A549 (cell line): ENCODE data around the gene EML2. TPM values are rescaled to one million over a fixed set of nuclear protein-coding genes. Genes with fewer than 3 reads are reported as not detected.

Experiments used
- ATAC-seq, 2 experiments: fragments of 200-7000 bp in 1 of 2; fragments of >200 bp in 1 of 2; cut with Nextera tagmentation in 1 of 2; cut with Tn5 transposase in 1 of 2; 3 replicates each; pipeline versions ENCODE4 v1.8.0 to v1.9.1; 2018 to 2020; ENCODE audit warnings: mild to moderate bottlenecking in 1 of 2, moderate library complexity in 1 of 2
- CTCF ChIA-PET: fragments of 300-600 bp; sonication (Branson Sonifier 250); formaldehyde crosslinking; extraction: SDS; loops from one replicate; lab custom pipeline; 2021; ENCODE audit warnings: antibody characterized with exemption, inconsistent platforms; lab: Yijun Ruan, JAX
- POLR2A ChIA-PET: fragments of 350-600 bp; formaldehyde crosslinking; extraction: SDS; loops from one replicate; lab custom pipeline; 2021; ENCODE audit warnings: antibody characterized with exemption, inconsistent platforms; lab: Yijun Ruan, JAX
- DNase-seq, 2 experiments: peaks; one replicate each; pipeline versions ENCODE4 v3.0.0 to v3.0.0-alpha.2; 2011 to 2016; ENCODE audit warnings: low read depth in 1 of 2, low spot score in 1 of 2
- FAIRE-seq: peaks from 2 replicates; lab custom pipeline; 2011; peaks lifted over from hg19 to GRCh38; lab: Jason Lieb, UNC
- H3K27ac ChIP-seq, 2 experiments: fragments of >200 bp; sonication (Bioruptor Twin); formaldehyde crosslinking; 3 replicates each; pipeline ENCODE4 v1.5.1; 2016 to 2017
- H3K4me1 ChIP-seq: fragments of >200 bp; sonication (Bioruptor Twin); formaldehyde crosslinking; 3 replicates; pipeline ENCODE4 v1.6.1; 2016
- H3K4me2 ChIP-seq: fragments of >200 bp; sonication (Bioruptor Twin); formaldehyde crosslinking; 3 replicates; pipeline ENCODE4 v1.6.1; 2016
- H3K4me3 ChIP-seq: fragments of >200 bp; sonication (Bioruptor Twin); formaldehyde crosslinking; 3 replicates; pipeline ENCODE4 v1.5.1; 2016
- H3K9me3 ChIP-seq: fragments of >200 bp; sonication (Bioruptor Twin); formaldehyde crosslinking; 3 replicates; pipeline ENCODE4 v1.6.1; 2016
- E2F6 ChIP-seq: IDR thresholded peaks from 2 replicates; pipeline ENCODE4 v1.6.1; 2012; ENCODE audit warnings: low read depth, borderline replicate concordance
- EHF ChIP-seq: fragments of 250-450 bp; sonication (Bioruptor Pico); IDR thresholded peaks from 2 replicates; pipeline ENCODE4 v1.5.0; 2020; ENCODE audit warnings: mild to moderate bottlenecking
- FOSB ChIP-seq: fragments of 250-450 bp; sonication (Bioruptor Pico); IDR thresholded peaks from 2 replicates; pipeline ENCODE4 v1.5.0; 2020; ENCODE audit warnings: mild to moderate bottlenecking, moderate library complexity
- HDAC2 ChIP-seq: fragments of 200-600 bp; sonication (generic); IDR thresholded peaks from 2 replicates; pipeline ENCODE4 v1.6.1; 2016
- HES2 ChIP-seq: fragments of >200 bp; sonication (Bioruptor Twin); formaldehyde crosslinking; IDR thresholded peaks from 2 replicates; pipeline ENCODE4 v1.6.1; 2016
- HMGXB4 ChIP-seq: fragments of 250-450 bp; sonication (Bioruptor Pico); IDR thresholded peaks from 2 replicates; pipeline ENCODE4 v1.5.0; 2021; ENCODE audit warnings: mild to moderate bottlenecking, moderate library complexity, borderline replicate concordance
- HOXB13 ChIP-seq: fragments of 250-450 bp; sonication (Bioruptor Pico); IDR thresholded peaks from 2 replicates; pipeline ENCODE4 v1.5.0; 2020; ENCODE audit warnings: low read depth, mild to moderate bottlenecking, moderate library complexity
- HOXB5 ChIP-seq: fragments of 250-450 bp; sonication (Bioruptor Pico); IDR thresholded peaks from 2 replicates; pipeline ENCODE4 v1.5.0; 2020; ENCODE audit warnings: mild to moderate bottlenecking, moderate library complexity
- JUN ChIP-seq, 2 experiments: fragments of >200 bp; sonication (Bioruptor Twin); formaldehyde crosslinking; IDR thresholded peaks; 2 replicates in 1 of 2; 3 replicates in 1 of 2; pipeline ENCODE4 v1.6.1; 2016 to 2017
- MAFK ChIP-seq: fragments of 450-650 bp; IDR thresholded peaks from 2 replicates; pipeline ENCODE4 v1.6.1; 2014; ENCODE audit not compliant: partially characterized antibody
- MAX ChIP-seq: IDR thresholded peaks from 2 replicates; pipeline ENCODE4 v1.6.1; 2012
- PHF8 ChIP-seq: fragments of 200-600 bp; sonication (generic); IDR thresholded peaks from 2 replicates; pipeline ENCODE4 v1.6.1; 2016; ENCODE audit warnings: low read depth, mild to moderate bottlenecking, antibody characterized with exemption, moderate library complexity, borderline replicate concordance
- RFX5 ChIP-seq: fragments of 450-650 bp; IDR thresholded peaks from 2 replicates; pipeline ENCODE4 v1.7.1; 2014; ENCODE audit warnings: antibody characterized with exemption, mild to moderate bottlenecking, moderate library complexity
- TFCP2L1 ChIP-seq: fragments of 250-450 bp; sonication (Bioruptor Pico); IDR thresholded peaks from 2 replicates; pipeline ENCODE4 v1.5.0; 2021; ENCODE audit warnings: mild to moderate bottlenecking
- TP53 ChIP-seq: fragments of 250-450 bp; sonication (Bioruptor Pico); IDR thresholded peaks from 2 replicates; pipeline ENCODE4 v1.5.0; 2021; ENCODE audit warnings: mild to moderate bottlenecking, moderate library complexity
- USF2 ChIP-seq: fragments of 450-650 bp; IDR thresholded peaks from 2 replicates; pipeline ENCODE4 v1.6.1; 2014; ENCODE audit warnings: antibody characterized with exemption
- ZFP36 ChIP-seq: fragments of 450-650 bp; IDR thresholded peaks from 2 replicates; pipeline ENCODE4 v1.6.1; 2014; ENCODE audit warnings: borderline replicate concordance; ENCODE audit not compliant: partially characterized antibody
- ZNF302 ChIP-seq: fragments of 250-450 bp; sonication (Bioruptor Pico); IDR thresholded peaks from 2 replicates; pipeline ENCODE4 v1.9.0; 2021; ENCODE audit warnings: inconsistent platforms, mild to moderate bottlenecking, moderate library complexity
- WGBS: methylation state at CpG from one replicate; pipeline ENCODE4 v1.1.6; 2017; ENCODE audit errors: missing lambda C conversion rate; 5-methylcytosine and 5-hydroxymethylcytosine counted together
- polyA plus RNA-seq, 4 experiments: library from polyadenylated mRNA; depleted of rRNA in 3 of 4; stranded (reverse); fragments of >200 nt; fragmentation: RNase III in 1 of 4; extraction: RNeasy Plus Mini Kit Qiagen cat#74134 plus additional on column Dnase treatment in 1 of 4; gene quantifications; 2 replicates in 3 of 4; 3 replicates in 1 of 4; pipeline ENCODE4 v1.2.3, GENCODE V29; 2011 to 2017

The EML2 gene
- polyA plus RNA-seq, 2 of the 4 experiments (the other 2 are of a cell fraction): 22.7 to 25.9 TPM

GRCh38 chr19:45641274-45642105, 2.3 kb upstream of the EML2 start:
- H3K9me3 ChIP-seq: no peaks in the 10 kb centered on the region
- DNase-seq: peak; percentile 97 to 98
- peaks cover 49% of the 10 kb centered on the region for H3K4me1 ChIP-seq
- POLR2A ChIA-PET: interaction anchor here (0.5 to 2.9 kb wide), 22 partner anchors 9 to 455 kb away, joined by 3 to 25 read pairs (median 6); partner anchors contain the start of genes OPA3, QPCTL, SNRPD2 and VASP
- WGBS: 2% methylated on average over 35 of the region's 40 CpGs
- no peak for TF ChIP-seq ZNF302 (CRISPR knock-in tag)
- TF ChIP-seq E2F6: peak; percentile 82
- TF ChIP-seq ZFP36: no peak
- TF ChIP-seq HOXB5 (CRISPR knock-in tag): no peak
- TF ChIP-seq USF2: peak; percentile 18; the same call in 1 of the 2 replicates
- TF ChIP-seq HDAC2: 0 out of 2 replicates have a peak, but pooled peaks have one; percentile 11
- TF ChIP-seq HMGXB4: 0 out of 2 replicates have a peak, but pooled peaks have one; percentile 19
- peak; percentile 62; the same call in 1 of the 2 replicates for TF ChIP-seq TFCP2L1 (CRISPR knock-in tag)
- peak; percentile 88; the same call in 1 of the 2 replicates for TF ChIP-seq TP53 (CRISPR knock-in tag)
- TF ChIP-seq MAX: peak; percentile 92
- 0 out of 2 replicates have a peak, but pooled peaks have one; percentile 19 for TF ChIP-seq RFX5
- peak in 1 of 2 experiments; percentile 11; a peak in 1 of 5 replicates for TF ChIP-seq JUN (IDR thresholded peaks at IDR 0.05)
- peak; percentile 55; the same call in 1 of the 2 replicates for TF ChIP-seq HOXB13 (CRISPR knock-in tag)
- 0 out of 2 replicates have a peak, but pooled peaks have one; percentile 34 for TF ChIP-seq PHF8
- peak; percentile 65; the same call in 1 of the 2 replicates for TF ChIP-seq EHF (CRISPR knock-in tag)
- no peak for TF ChIP-seq HES2
- ATAC-seq: peak; percentile 44 to 69
- peak overlapping the region; percentile 96 for H3K4me2 ChIP-seq
- CTCF ChIA-PET: interaction anchor here (0.6 to 15.1 kb wide), 65 partner anchors 11 to 239 kb away, joined by 3 to 437 read pairs (median 9); partner anchors contain the start of genes FOSB, GIPR, GPR4 and OPA3
- H3K4me3 ChIP-seq: peak overlapping the region; percentile 51
- H3K27ac ChIP-seq: peak overlapping the region; percentile 88 to 90
- FAIRE-seq: peak; percentile 91

- H3K4me2 ChIP-seq: peak overlapping the region; percentile 96
- no peak for ATAC-seq
- 53% methylated on average over 17 of the region's 17 CpGs for WGBS
- no peak for FAIRE-seq
- H3K9me3 ChIP-seq: no peaks in the 10 kb centered on the region
- POLR2A ChIA-PET: interaction anchor here (0.6 to 2.9 kb wide), 14 partner anchors 8 to 155 kb away, joined by 3 to 25 read pairs (median 8); partner anchors contain the start of genes OPA3 and QPCTL
- H3K4me1 ChIP-seq: peaks cover 45% of the 10 kb centered on the region
- no peak for TF ChIP-seq FOSB
- TF ChIP-seq MAFK: no peak
- TF ChIP-seq, all 56 proteins: peak for 0
- CTCF ChIA-PET: interaction anchor here (0.6 to 15.1 kb wide), 31 partner anchors 11 to 201 kb away, joined by 3 to 437 read pairs (median 38); partner anchors contain the start of genes GIPR, GPR4, OPA3 and QPCTL
- H3K4me3 ChIP-seq: peak overlapping the region; percentile 13; the same call in 1 of the 3 replicates
- DNase-seq: no peak
- H3K27ac ChIP-seq: peak overlapping the region; percentile 88 to 90; a peak in 5 of 6 replicates
These were observed 1.7 kb upstream of the EML2 start for GRCh38 chr19:45640849-45641273.
